Smooth muscle cell of the coronary artery (primary cell): ENCODE data around the gene VAMP5. TPM values are rescaled to one million over a fixed set of nuclear protein-coding genes. Genes with fewer than 3 reads are reported as not detected.

ENCODE experiments used
- total RNA-seq: library from RNA; depleted of rRNA; stranded (reverse); fragments of >200 nt; gene quantifications from 2 replicates; pipeline ENCODE4 v1.2.3, GENCODE V29; 2014; ENCODE audit warnings: low replicate concordance

Gene VAMP5, protein sequence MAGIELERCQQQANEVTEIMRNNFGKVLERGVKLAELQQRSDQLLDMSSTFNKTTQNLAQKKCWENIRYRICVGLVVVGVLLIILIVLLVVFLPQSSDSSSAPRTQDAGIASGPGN
- 65.5 and 97.5 TPM in 2 replicates for total RNA-seq

GRCh38 chr2:85584354-85584856, at the start of gene VAMP5:
Gene VAMP5 (plus strand): TSS chr2:85584431. CDS start chr2:85584491, 60 bp downstream.

GRCh38 chr2:85538507-85539360, 45.5 kb upstream of the VAMP5 start, which contains the start of gene MAT2A:
Gene MAT2A (plus strand): TSS chr2:85539168. CDS start chr2:85539288, 120 bp downstream.

DNA sequence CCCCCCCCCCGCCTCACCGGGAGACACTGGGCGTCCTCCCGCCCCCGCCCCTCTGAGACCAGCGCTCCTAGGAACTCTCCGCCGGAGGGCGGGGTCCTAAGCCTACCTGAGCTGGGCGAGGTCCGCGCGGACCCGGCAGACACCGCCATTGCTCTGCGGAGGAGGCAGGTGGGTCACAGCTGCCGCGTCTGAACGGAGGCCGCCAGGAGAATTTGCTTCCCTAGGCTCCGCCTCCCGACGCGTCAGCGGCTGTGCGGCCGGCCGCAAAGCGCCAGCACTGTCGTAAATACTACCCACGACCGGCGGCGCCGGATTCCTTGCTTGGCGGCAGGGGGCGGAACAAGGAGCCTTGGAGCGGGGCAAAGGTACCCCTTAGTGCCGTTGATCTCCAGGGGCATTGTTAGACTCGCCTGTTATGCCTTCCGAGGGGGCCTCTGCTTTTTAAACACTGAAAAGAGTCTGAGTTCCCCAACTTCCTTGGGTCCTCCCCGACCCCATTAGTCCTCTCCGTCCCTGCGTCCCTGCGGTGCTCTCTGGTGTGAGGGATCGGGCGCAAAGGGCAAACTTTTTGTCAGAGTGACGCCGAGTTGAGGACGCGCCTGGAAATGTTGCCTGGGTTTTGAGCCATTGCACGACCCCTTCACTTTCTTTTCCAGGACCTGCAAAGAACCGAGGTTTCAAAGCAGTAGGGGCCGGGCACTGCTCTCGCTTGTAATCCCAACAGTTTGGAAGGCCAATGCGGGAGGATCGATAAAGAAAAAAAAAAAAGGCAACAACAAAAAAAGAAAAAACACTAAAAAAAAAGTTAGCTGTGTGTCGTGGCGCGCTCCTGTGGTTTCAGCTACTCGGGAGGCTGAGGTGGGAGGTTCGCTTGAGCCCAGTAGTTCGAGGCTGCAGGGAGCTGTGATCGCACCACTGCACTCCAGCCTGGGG, 22.7 kb upstream of the VAMP5 start, which contains the start of gene GGCX:
Gene GGCX (minus strand): TSS at position 214 of the 933 bp plus-strand sequence. CDS start 65 bp downstream, at position 149.

DNA sequence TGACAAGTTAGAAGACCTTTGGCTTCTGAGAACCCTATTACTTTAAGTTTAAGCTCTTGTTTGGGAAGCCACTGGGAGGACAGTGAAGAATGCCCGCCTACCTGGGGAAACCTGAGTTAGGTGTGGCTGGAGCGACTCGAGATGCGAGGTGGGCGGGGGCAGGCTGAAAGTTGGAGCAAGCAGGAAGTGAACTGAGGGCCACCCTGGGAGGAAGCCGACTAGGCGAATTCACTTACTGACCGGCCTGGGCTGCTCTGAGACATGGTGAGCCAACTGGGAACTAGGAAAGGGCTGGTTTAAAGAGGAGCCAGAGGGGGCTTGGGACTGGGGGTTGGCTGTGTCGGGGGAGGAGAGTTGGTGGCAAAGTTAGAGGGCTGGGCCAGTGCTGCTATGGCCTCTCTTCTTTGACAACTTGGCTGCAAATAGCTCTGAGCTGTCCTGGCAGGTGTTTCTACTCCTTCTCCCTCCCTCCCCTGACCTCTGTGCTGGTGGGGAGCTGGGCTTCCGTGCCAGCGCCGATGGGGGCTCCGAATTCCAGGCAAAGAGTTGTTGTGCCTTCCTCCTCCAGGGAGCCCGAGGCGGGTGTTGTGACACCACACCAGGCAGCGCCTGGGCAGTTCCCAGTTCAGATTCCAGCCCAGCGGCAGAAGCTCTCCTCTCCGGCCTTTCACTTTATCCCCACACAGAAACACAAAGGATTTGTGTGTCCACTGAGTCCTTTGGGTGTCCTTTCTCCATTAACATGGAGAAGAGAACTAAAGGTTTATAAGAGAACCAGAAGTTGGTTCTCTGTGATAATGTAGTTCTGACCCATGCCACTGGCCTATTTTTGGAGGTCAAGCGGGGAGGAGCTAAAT, 6.6 kb upstream of the VAMP5 start, which contains the start of gene VAMP8:
Gene VAMP8 (plus strand): TSS at position 201 of the 857 bp plus-strand sequence. CDS start 61 bp downstream, at position 262.

DNA sequence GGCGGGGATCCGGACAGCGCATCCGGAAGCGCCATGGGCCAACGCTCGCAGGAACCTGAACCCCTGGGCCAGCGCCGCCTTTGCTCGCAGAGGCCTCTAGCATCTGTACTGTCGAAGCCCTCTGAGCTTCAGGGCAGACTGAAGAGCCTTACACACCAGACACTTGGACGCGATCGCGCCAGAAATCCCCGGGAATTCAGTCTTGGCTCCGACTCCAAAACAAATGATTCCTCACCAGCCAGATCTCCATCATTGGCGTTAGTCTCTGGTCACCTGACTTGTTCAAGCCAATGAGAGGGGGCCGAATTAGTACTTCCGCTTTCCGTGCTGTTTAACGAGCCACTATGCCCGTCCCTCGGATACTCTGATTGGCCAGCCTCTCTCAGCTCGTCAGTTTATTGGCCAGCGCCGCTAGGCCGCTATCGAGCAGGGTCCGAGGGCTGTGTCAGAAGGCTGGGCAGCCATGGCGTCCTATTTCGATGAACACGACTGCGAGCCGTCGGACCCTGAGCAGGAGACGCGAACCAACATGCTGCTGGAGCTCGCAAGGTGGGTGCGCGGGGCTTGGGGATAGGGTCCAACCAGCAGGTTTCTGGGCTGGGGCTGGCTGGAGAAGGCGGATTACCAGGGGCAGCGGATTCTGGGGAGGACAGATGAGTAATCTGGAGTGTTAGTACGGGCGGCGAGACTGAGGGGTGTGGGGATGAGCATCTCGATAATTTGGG, 11.2 kb downstream of the VAMP5 start, which contains the start of gene RNF181:
Gene RNF181 (plus strand): TSS at position 445 of the 725 bp plus-strand sequence. CDS start 19 bp downstream, at position 464.

GRCh38 chr2:85602476-85603234, 18.4 kb downstream of the VAMP5 start, which contains the start of gene TMEM150A:
Gene TMEM150A (minus strand): TSS chr2:85602698. CDS start chr2:85601948, 750 bp downstream.

GRCh38 chr2:85611705-85612587, 27.7 kb downstream of the VAMP5 start, which contains the start of gene C2orf68:
Gene C2orf68 (minus strand): TSS chr2:85612066. CDS start chr2:85611984, 82 bp downstream.

Other genes with a start within 250 kb of the VAMP5 start
- 48.9 and 62.6 TPM in 2 replicates for gene RETSAT, start 229.9 kb upstream of the VAMP5 start, total RNA-seq
- gene ELMOD3, start 229.7 kb upstream of the VAMP5 start, total RNA-seq: 11.8 and 20.4 TPM in 2 replicates
- 56.0 and 78.2 TPM in 2 replicates for gene CAPG, start 174.1 kb upstream of the VAMP5 start, total RNA-seq
- gene SH2D6, start 165.7 kb upstream of the VAMP5 start, total RNA-seq: 0.23 TPM in 1 of 2 replicates, not detected in the other
- gene MAT2A, start 45.3 kb upstream of the VAMP5 start, total RNA-seq: 63.5 and 121 TPM in 2 replicates
- gene GGCX, start 22.9 kb upstream of the VAMP5 start, total RNA-seq: 44.0 and 48.0 TPM in 2 replicates
- 4.0 and 5.2 TPM in 2 replicates for gene VAMP8, start 6.8 kb upstream of the VAMP5 start, total RNA-seq
- 322 and 332 TPM in 2 replicates for gene RNF181, start 11.3 kb downstream of the VAMP5 start, total RNA-seq
- 8.6 and 11.0 TPM in 2 replicates for gene TMEM150A, start 18.3 kb downstream of the VAMP5 start, total RNA-seq
- gene C2orf68, start 27.6 kb downstream of the VAMP5 start, total RNA-seq: 11.3 and 15.0 TPM in 2 replicates
- gene USP39, start 31.8 kb downstream of the VAMP5 start, total RNA-seq: 31.0 and 33.1 TPM in 2 replicates
- gene SFTPB, start 83.8 kb downstream of the VAMP5 start, total RNA-seq: 0.30 TPM in 1 of 2 replicates, not detected in the other
- not detected in 2 replicates for gene GNLY, start 109.9 kb downstream of the VAMP5 start, total RNA-seq
- 3.2 and 59.5 TPM in 2 replicates for gene ATOH8, start 169.6 kb downstream of the VAMP5 start, total RNA-seq